Choroid plexus epithelial cell (primary cell): Measurements from ENCODE around the gene BAZ2A.
A peak's percentile ranks its signal among the peaks of the same experiment; 100 is the strongest.
"Not testable (repeated sequence)": the region's sequence is repeated elsewhere in the genome, so short reads cannot be mapped to it uniquely, and the experiment has no call there.

Source experiments
- DNase-seq: peaks from one replicate; pipeline ENCODE4 v3.0.0-alpha.2; 2010; ENCODE audit warnings: low read depth
- H3K4me3 ChIP-seq: 2 replicates; pipeline ENCODE4 v1.5.1; 2011; ENCODE audit warnings: low read depth, mild to moderate bottlenecking, control low read depth, low read length, moderate library complexity
- TF ChIP-seq, protein P1 (sequence below): conservative IDR thresholded peaks from 2 replicates; pipeline ENCODE4 v1.5.1; 2011; ENCODE audit warnings: low read depth, mild to moderate bottlenecking, control low read depth, inconsistent platforms, low read length, moderate library complexity

The BAZ2A gene

DNA sequence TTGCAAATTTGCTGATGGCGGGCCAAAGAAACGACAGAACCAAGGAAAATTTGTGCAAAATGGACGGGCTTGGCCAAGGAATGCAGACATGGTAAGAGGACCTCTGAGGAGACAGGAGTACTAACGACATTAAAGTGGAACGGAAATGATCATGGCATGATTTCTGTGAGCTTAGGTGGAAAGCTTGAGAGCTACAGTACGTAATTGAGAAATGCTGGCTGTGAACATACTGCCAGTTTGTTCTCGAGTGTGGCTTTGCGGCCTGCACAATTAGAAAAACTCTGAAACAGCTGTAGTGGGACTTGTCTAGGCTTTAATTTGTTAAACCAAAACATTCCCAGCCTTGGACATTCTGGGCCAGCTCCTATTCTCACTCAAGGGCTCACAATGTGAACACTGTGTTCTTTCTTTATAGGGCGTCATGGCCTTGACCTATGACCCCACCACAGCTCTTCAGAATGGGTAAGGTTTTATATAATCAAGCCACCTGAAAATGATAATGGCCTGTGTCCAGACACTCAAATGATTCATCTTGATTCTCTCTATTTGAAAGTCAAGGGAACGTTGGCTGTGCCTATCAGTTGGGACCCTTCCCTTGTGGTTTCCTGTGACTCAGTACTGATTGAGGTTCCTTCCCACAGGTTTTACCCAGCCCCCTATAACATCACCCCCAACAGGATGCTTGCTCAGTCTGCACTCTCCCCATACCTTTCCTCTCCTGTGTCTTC lies 48.5 kb downstream of the BAZ2A start:
- TF ChIP-seq, protein P1, sequence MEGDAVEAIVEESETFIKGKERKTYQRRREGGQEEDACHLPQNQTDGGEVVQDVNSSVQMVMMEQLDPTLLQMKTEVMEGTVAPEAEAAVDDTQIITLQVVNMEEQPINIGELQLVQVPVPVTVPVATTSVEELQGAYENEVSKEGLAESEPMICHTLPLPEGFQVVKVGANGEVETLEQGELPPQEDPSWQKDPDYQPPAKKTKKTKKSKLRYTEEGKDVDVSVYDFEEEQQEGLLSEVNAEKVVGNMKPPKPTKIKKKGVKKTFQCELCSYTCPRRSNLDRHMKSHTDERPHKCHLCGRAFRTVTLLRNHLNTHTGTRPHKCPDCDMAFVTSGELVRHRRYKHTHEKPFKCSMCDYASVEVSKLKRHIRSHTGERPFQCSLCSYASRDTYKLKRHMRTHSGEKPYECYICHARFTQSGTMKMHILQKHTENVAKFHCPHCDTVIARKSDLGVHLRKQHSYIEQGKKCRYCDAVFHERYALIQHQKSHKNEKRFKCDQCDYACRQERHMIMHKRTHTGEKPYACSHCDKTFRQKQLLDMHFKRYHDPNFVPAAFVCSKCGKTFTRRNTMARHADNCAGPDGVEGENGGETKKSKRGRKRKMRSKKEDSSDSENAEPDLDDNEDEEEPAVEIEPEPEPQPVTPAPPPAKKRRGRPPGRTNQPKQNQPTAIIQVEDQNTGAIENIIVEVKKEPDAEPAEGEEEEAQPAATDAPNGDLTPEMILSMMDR, result no peak
- no peak overlapping the region for H3K4me3 ChIP-seq
- peak; percentile 40 for DNase-seq

DNA sequence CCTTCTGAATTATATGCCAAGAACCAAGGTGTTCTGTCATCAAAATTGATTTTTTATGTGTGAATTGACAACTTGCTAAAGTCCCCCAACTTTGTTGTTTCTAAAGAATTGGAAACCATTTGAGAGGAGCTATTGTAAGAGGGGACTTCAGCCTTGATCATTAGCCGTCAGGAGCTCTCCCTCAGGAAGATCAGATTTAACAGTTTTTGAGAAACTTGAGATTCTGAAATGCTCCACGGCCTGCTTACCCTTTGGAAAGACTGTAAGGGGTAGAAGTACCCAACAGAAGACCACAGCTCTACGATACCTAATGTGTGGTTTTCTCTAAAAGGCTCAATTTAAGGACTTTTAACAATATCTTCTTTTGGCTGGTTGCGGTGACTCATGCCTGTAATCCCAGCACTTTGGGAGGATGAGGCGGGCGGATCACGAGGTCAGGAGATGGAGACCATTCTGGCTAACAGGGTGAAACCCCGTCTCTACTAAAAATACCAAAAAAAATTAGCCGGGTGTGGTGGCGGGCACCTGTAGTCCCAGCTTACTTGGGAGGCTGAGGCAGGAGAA lies 51.1 kb downstream of the BAZ2A start:
- TF ChIP-seq, protein P1, result no peak
- no peak for DNase-seq
- no peak overlapping the region for H3K4me3 ChIP-seq

DNA sequence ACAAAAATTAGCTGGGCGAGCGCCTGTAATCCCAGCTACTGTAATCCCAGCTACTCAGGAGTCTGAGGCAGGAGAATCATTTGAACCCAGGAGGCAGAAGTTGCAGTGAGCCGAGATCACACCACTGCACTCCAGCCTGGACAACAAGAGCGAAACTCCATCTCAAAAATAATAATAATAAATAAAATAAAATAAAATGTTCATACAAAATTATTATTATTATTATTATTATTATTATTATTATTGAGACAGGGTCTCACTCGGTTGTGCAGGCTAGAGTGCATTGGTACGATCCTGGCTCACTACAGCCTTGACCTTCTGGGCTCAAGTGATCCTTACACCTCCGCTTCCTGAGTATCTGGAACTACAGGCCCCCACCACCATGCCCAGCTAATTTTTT lies 52.9 kb downstream of the BAZ2A start:
- not testable (repeated sequence) for DNase-seq, H3K4me3 ChIP-seq

DNA sequence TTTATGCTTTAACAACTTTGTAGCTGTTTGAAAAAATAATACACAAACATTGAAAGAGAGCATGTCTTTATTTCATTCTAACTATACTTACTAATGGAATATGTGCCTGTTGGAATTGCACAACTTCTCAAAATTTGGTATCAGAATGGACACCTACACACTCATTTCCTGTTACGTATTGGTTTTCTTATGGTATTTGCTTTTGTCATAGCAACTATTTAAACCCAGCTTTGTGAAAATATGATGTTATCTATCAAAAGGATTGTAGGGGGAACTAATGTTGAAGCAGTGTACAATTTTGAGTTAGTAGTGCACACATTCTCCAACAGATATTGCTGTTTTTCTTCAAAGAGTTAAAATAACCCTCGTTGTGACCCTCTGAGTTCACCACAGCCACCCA lies 55.9 kb downstream of the BAZ2A start:
- TF ChIP-seq, protein P1, result no peak
- peak; percentile 71 for DNase-seq
- no peak overlapping the region for H3K4me3 ChIP-seq

DNA sequence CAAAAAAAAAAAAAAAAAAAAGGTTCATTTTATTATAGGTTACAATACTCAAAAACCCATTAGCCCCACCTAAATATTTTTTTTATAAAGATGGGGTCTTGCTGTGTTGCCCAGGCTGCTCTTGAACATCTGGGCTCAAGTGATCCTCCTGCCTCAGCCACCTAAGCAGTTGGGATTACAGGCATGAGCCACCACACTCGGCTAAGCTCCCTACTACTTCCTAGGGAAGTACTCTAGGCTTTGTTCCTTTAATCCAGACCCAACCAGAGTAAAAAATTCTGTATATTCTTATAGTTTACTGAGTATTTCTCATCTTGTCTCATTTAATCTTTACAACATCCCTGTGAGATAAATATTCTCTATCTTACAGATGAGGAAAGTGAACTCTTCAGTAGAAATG lies 57.8 kb downstream of the BAZ2A start:
- TF ChIP-seq, protein P1, result no peak
- H3K4me3 ChIP-seq, result no peak overlapping the region
- DNase-seq, result no peak

DNA sequence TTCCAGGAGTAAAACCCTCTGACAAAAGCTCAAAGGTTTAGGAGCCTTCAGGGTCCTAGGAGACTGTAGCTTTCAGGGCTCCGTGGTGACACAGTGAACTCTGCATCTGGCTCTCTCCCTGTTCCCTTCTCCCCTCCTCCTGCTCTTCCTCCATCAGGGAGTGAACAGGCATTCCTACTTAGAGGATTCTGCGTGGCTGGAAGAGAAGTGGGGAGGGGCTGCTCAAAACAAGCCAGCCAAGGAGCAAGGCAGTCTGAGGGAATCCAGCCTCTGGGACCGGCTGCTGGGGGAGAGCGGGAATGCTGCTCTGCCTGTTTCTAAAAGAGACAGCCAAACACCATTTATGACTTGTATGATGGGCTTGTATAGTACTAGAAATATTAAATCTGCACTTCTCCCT lies 59.0 kb downstream of the BAZ2A start:
- no peak overlapping the region for H3K4me3 ChIP-seq
- no peak for DNase-seq
- TF ChIP-seq, protein P1, result no peak

DNA sequence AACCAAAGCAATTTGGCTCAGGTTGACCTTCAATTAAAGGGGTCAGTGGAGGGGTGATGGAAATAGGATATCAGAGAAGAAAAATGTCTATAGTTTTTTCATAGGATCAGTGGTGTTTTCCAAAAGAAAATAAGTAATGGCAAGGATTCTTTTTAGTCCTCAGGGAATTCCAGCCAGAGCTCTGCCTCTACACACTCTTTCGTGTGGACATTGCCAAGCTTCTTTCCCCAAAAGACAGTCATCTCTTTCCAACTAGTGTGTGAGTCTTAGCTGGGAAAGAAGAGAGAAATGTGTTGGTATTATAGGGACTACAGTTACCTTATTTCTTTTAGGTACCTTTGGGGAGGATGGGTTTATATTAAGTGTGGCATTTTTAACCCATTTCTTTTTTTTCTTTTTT lies 62.0 kb downstream of the BAZ2A start:
- TF ChIP-seq, protein P1, result no peak
- no peak overlapping the region for H3K4me3 ChIP-seq
- no peak for DNase-seq
